Colonic mucosa (tissue), 4 donors: Measurements from ENCODE around the gene DNAH10. TPM values are rescaled to one million over a fixed set of nuclear protein-coding genes. Genes with fewer than 3 reads are reported as not detected.

Source experiments
- DNase-seq: peaks from one replicate; pipeline ENCODE4 v3.0.0-alpha.2; 2020
- H3K27ac ChIP-seq: fragments of 200-600 bp; one replicate; pipeline ENCODE4 v1.8.0; 2021
- H3K27me3 ChIP-seq: fragments of 200-600 bp; one replicate; pipeline ENCODE4 v1.8.0; 2021
- H3K36me3 ChIP-seq: fragments of 200-600 bp; one replicate; pipeline ENCODE4 v1.8.0; 2021
- H3K4me1 ChIP-seq: fragments of 200-600 bp; one replicate; pipeline ENCODE4 v1.8.0; 2021; ENCODE audit warnings: mild to moderate bottlenecking
- H3K4me3 ChIP-seq: fragments of 200-600 bp; one replicate; pipeline ENCODE4 v1.8.0; 2021
- H3K9ac ChIP-seq, 2 donors: one replicate each; pipeline ENCODE4 v1.7.0; 2013; ENCODE audit warnings: control low read depth in 2 of 2, low read depth in 2 of 2, low read length in 2 of 2
- H3K9me3 ChIP-seq: fragments of 200-600 bp; one replicate; pipeline ENCODE4 v1.8.0; 2021
- CTCF ChIP-seq: fragments of 200-600 bp; IDR thresholded peaks from one replicate; pipeline ENCODE4 v1.8.0; 2022; ENCODE audit warnings: antibody characterized with exemption, mild to moderate bottlenecking
- intact Hi-C: fragments of 100-400 bp; cut with DNase I; formaldehyde crosslinking; loops from one replicate; pipeline ENCODE4 v1.14.1; 2022
- total RNA-seq, 2 donors: library from RNA; stranded (reverse); fragmentation: NEBNext Ultra II Directional in 1 of 2; extraction: Animal tissue kit (Norgen Biotek cat#: 25700) in 1 of 2; gene quantifications; one replicate each; pipeline ENCODE4 v1.2.1, GENCODE V29; 2021
- donor health status: healthy.
- donor health status: DM: no; HTN: no; CAD: no.
- donor health status: DM: no; HTN: no; CAD: no.

DNAH10 gene
- total RNA-seq, 2 donors from 2014 or later: 0.32 to 0.35 TPM

DNA sequence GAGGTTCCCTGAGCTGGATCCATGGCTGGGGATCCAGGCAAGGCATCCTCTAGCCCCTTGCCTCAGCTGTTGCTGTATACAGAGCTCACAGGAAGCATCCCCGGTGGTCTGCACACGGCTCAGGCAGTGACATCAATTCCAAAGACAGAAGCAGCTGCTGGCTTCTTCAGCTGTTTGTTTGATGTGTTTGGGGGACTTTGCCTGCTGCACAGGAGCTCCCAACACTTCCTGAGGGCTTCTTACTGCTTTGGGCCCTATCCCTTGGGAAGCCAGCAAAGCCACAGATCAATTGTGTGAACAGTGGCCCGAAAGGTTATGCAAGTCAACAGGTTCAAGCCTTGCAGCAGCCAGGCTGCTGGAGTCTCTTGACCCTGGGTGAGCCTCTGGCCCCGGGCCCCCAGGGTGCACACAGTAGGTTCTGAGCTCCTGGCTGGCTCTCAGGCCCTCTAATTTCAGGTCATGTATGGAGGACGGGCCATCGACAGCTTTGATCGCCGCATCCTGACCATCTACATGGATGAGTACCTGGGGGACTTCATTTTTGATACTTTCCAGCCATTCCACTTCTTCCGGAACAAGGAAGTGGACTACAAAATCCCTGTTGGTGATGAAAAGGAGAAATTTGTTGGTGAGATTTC, 168.0 kb downstream of the DNAH10 start:
- no peak overlapping the region for H3K4me3 ChIP-seq
- H3K9me3 ChIP-seq: no peaks in the 10 kb centered on the region
- DNase-seq: no peak
- no peaks in the 10 kb centered on the region for H3K36me3 ChIP-seq
- no peak overlapping the region for H3K9ac ChIP-seq
- intact Hi-C loops: no loop called here
- H3K27ac ChIP-seq: no peak overlapping the region
- H3K27me3 ChIP-seq: no peaks in the 10 kb centered on the region
- H3K4me1 ChIP-seq: no peaks in the 10 kb centered on the region
- TF ChIP-seq CTCF: no peak

- Histone ChIP-seq H3K9ac (no peak overlapping the region), H3K27me3 (no peaks in the 10 kb centered on the region), H3K4me1 (no peaks in the 10 kb centered on the region), H3K4me3 (no peak overlapping the region), H3K9me3 (no peaks in the 10 kb centered on the region), H3K36me3 (no peaks in the 10 kb centered on the region), H3K27ac (no peak overlapping the region)
- no peak for DNase-seq
- intact Hi-C loops: no loop called here
- no peak for TF ChIP-seq CTCF
Measured at GRCh38 chr12:123931686-123932321, 169.7 kb downstream of the DNAH10 start.

DNA sequence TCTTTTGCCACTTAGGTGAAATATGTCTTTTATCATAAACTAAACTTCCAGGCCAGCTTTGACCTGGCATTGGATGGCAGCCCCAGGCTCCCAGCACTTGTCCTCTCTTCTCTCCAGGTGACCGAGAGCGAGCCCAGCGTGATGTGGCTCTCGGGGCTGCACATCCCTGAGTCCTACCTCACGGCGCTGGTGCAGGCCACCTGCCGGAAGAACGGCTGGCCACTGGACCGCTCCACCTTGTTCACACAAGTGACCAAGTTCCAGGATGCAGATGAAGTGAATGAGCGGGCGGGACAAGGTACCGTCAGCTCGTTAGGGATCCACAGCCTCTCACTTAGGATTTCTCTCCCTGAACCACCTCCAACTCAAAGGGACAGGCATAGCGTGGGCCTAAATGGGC, 171.1 kb downstream of the DNAH10 start:
- no peak for TF ChIP-seq CTCF
- H3K4me1 ChIP-seq: no peaks in the 10 kb centered on the region
- no peaks in the 10 kb centered on the region for H3K9me3 ChIP-seq
- no peak overlapping the region for H3K9ac ChIP-seq
- no peak for DNase-seq
- intact Hi-C loops: no loop called here
- no peaks in the 10 kb centered on the region for H3K27me3 ChIP-seq
- no peaks in the 10 kb centered on the region for H3K36me3 ChIP-seq
- H3K4me3 ChIP-seq: no peak overlapping the region
- H3K27ac ChIP-seq: no peak overlapping the region

DNA sequence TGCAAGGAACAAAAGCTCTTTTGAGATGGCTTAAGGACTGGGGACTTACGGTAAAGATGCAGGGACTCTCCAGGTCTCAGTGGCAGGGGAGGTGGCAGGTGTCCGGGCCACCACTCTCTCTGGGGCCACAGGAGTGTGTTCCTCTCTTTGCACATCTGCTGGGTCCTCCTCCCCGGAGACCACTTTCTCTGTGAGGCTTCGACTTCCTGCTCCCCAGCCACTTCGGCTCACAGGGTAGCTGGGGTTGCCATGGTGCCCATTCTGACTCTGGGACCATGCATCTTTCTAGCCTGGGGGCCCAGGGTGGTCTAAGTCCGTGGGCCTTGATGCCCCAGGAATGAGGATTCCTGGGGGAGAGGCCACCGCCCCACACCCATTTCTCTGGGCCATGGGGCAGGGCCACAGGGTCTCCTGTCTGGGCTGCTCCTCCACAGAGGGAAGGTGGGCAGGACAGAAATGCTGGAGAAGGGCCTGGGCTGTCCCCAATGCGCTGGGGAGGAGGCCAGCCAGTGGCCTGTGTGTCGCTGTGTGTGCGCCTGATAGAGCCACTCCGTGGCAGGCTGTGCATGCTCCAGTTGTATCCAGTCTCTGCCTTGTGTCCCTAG, 172.0 kb downstream of the DNAH10 start:
- no peaks in the 10 kb centered on the region for H3K4me1 ChIP-seq
- intact Hi-C loops: no loop called here
- no peaks in the 10 kb centered on the region for H3K36me3 ChIP-seq
- no peak overlapping the region for H3K4me3 ChIP-seq
- no peaks in the 10 kb centered on the region for H3K9me3 ChIP-seq
- no peak overlapping the region for H3K9ac ChIP-seq
- no peaks in the 10 kb centered on the region for H3K27me3 ChIP-seq
- no peak for TF ChIP-seq CTCF
- no peak overlapping the region for H3K27ac ChIP-seq
- DNase-seq: no peak

GRCh38 chr12:123934829-123935228, 172.7 kb downstream of the DNAH10 start:
- no peaks in the 10 kb centered on the region for H3K4me1 ChIP-seq
- H3K4me3 ChIP-seq: no peak overlapping the region
- no peaks in the 10 kb centered on the region for H3K27me3 ChIP-seq
- no peak for DNase-seq
- H3K27ac ChIP-seq: no peak overlapping the region
- H3K9me3 ChIP-seq: no peaks in the 10 kb centered on the region
- H3K9ac ChIP-seq: no peak overlapping the region
- H3K36me3 ChIP-seq: no peaks in the 10 kb centered on the region
- intact Hi-C loops: no loop called here
- no peak for TF ChIP-seq CTCF
